Parathyroid adenoma (tissue), 2 donors: ENCODE results near the gene NAALADL2.

Source experiments
- H2AFZ ChIP-seq: fragments of 300-600 bp; sonication (generic); one replicate; pipeline ENCODE4 v1.7.0; 2017; ENCODE audit warnings: antibody characterized with exemption, mild to moderate bottlenecking
- H3K27ac ChIP-seq: fragments of 300-600 bp; sonication (generic); one replicate; pipeline ENCODE4 v1.7.0; 2017
- H3K27me3 ChIP-seq: fragments of 300-600 bp; sonication (generic); one replicate; pipeline ENCODE4 v1.7.0; 2017; ENCODE audit warnings: low read length; ENCODE audit not compliant: control insufficient read depth, insufficient read depth
- H3K36me3 ChIP-seq: fragments of 300-600 bp; sonication (generic); one replicate; pipeline ENCODE4 v1.7.0; 2017; ENCODE audit warnings: low read length; ENCODE audit not compliant: control insufficient read depth, insufficient read depth
- H3K4me1 ChIP-seq: fragments of 300-600 bp; sonication (generic); one replicate; pipeline ENCODE4 v1.7.0; 2017; ENCODE audit warnings: control low read depth
- H3K4me2 ChIP-seq: fragments of 300-600 bp; sonication (generic); one replicate; pipeline ENCODE4 v1.7.0; 2017; ENCODE audit warnings: low read length
- H3K4me3 ChIP-seq: fragments of 300-600 bp; sonication (generic); one replicate; pipeline ENCODE4 v1.7.0; 2017; ENCODE audit warnings: low read depth, low read length
- H3K79me2 ChIP-seq: fragments of 300-600 bp; sonication (generic); one replicate; pipeline ENCODE4 v1.7.0; 2017; ENCODE audit warnings: control low read depth
- H3K9ac ChIP-seq: fragments of 300-600 bp; sonication (generic); one replicate; pipeline ENCODE4 v1.7.0; 2017; ENCODE audit warnings: mild to moderate bottlenecking
- H3K9me3 ChIP-seq: fragments of 300-600 bp; sonication (generic); one replicate; pipeline ENCODE4 v1.7.0; 2017; ENCODE audit warnings: low read length; ENCODE audit not compliant: control insufficient read depth
- CTCF ChIP-seq: fragments of 300-600 bp; sonication (generic); IDR thresholded peaks from one replicate; pipeline ENCODE4 v1.7.0; 2017; ENCODE audit warnings: antibody characterized with exemption, mild to moderate bottlenecking
- donor health status: primary hyperparathyroidism.

Gene NAALADL2

GRCh38 chr3:174862666-174863065 lies 3.5 kb downstream of the NAALADL2 start:
- Histone ChIP-seq H3K4me1 (no peaks in the 10 kb centered on the region), H3K4me3 (no peak overlapping the region), H3K9ac (no peak overlapping the region), H2AFZ (no peak overlapping the region), H3K4me2 (no peak overlapping the region), H3K36me3 (no peaks in the 10 kb centered on the region), H3K9me3 (no peaks in the 10 kb centered on the region), H3K27ac (no peak overlapping the region), H3K79me2 (no peaks in the 10 kb centered on the region), H3K27me3 (no peaks in the 10 kb centered on the region)
- no peak for TF ChIP-seq CTCF

- Histone ChIP-seq H3K9me3 (no peaks in the 10 kb centered on the region), H3K9ac (no peak overlapping the region), H2AFZ (no peak overlapping the region), H3K4me3 (no peak overlapping the region), H3K4me1 (no peaks in the 10 kb centered on the region), H3K4me2 (no peak overlapping the region), H3K36me3 (no peaks in the 10 kb centered on the region), H3K27ac (no peak overlapping the region), H3K79me2 (no peaks in the 10 kb centered on the region), H3K27me3 (no peaks in the 10 kb centered on the region)
- no peak for TF ChIP-seq CTCF
Measured at GRCh38 chr3:174863488-174863887, 4.4 kb downstream of the NAALADL2 start.

- Histone ChIP-seq H3K4me1 (no peaks in the 10 kb centered on the region), H3K9ac (no peak overlapping the region), H3K4me2 (no peak overlapping the region), H3K27me3 (no peaks in the 10 kb centered on the region), H3K79me2 (no peaks in the 10 kb centered on the region), H3K9me3 (no peaks in the 10 kb centered on the region), H3K4me3 (no peak overlapping the region), H3K36me3 (no peaks in the 10 kb centered on the region), H3K27ac (no peak overlapping the region), H2AFZ (no peak overlapping the region)
- TF ChIP-seq CTCF = no peak
Measured at GRCh38 chr3:174869448-174869847, 10.3 kb downstream of the NAALADL2 start.

- H3K9ac ChIP-seq = no peak overlapping the region
- no peak overlapping the region for H2AFZ ChIP-seq
- no peak overlapping the region for H3K4me2 ChIP-seq
- H3K27me3 ChIP-seq = no peaks in the 10 kb centered on the region
- H3K27ac ChIP-seq = no peak overlapping the region
- H3K79me2 ChIP-seq = no peaks in the 10 kb centered on the region
- no peak for TF ChIP-seq CTCF
- no peaks in the 10 kb centered on the region for H3K36me3 ChIP-seq
- H3K4me3 ChIP-seq = no peak overlapping the region
- H3K4me1 ChIP-seq = no peaks in the 10 kb centered on the region
- no peaks in the 10 kb centered on the region for H3K9me3 ChIP-seq
Measured at GRCh38 chr3:174873832-174874657, 14.9 kb downstream of the NAALADL2 start.

- Histone ChIP-seq H2AFZ (no peak overlapping the region), H3K9ac (no peak overlapping the region), H3K79me2 (no peaks in the 10 kb centered on the region), H3K4me2 (no peak overlapping the region), H3K27ac (no peak overlapping the region), H3K9me3 (no peaks in the 10 kb centered on the region), H3K4me1 (no peaks in the 10 kb centered on the region), H3K36me3 (no peaks in the 10 kb centered on the region), H3K27me3 (no peaks in the 10 kb centered on the region), H3K4me3 (no peak overlapping the region)
- no peak for TF ChIP-seq CTCF
Measured at GRCh38 chr3:174882789-174883188, 23.7 kb downstream of the NAALADL2 start.
